Smooth muscle cell (in vitro differentiated cells): Measurements from ENCODE around the gene ERVFRD-1. TPM values are rescaled to one million over a fixed set of nuclear protein-coding genes. Genes with fewer than 3 reads are reported as not detected.
"Not testable (repeated sequence)": the region's sequence is repeated elsewhere in the genome, so short reads cannot be mapped to it uniquely, and the experiment has no call there.

Experiments used
- DNase-seq: peaks from one replicate; lab custom pipeline; 2025; ENCODE audit not compliant: unreplicated experiment; lab: John Stamatoyannopoulos, UW
- H2AFZ ChIP-seq: fragments of 200-600 bp; sonication (generic); 2 replicates; pipeline ENCODE4 v1.6.0; 2016; ENCODE audit warnings: antibody characterized with exemption, low read depth, mild to moderate bottlenecking
- H3F3A ChIP-seq: fragments of 200-600 bp; sonication (generic); 2 replicates; pipeline ENCODE4 v1.6.0; 2017; ENCODE audit warnings: antibody characterized with exemption, low read depth
- H3K27ac ChIP-seq: fragments of 200-600 bp; sonication (generic); 2 replicates; pipeline ENCODE4 v1.5.1; 2016; ENCODE audit warnings: low read depth, mild to moderate bottlenecking
- H3K27me3 ChIP-seq: fragments of 200-600 bp; sonication (generic); 2 replicates; pipeline ENCODE4 v1.6.1; 2016; ENCODE audit warnings: low read depth, mild to moderate bottlenecking
- H3K36me3 ChIP-seq: fragments of 200-600 bp; sonication (generic); 2 replicates; pipeline ENCODE4 v1.5.1; 2016; ENCODE audit warnings: low read depth
- H3K4me1 ChIP-seq: fragments of 200-600 bp; sonication (generic); 2 replicates; pipeline ENCODE4 v1.5.1; 2016; ENCODE audit warnings: low read depth
- H3K4me2 ChIP-seq: fragments of 200-600 bp; sonication (generic); 2 replicates; pipeline ENCODE4 v1.6.0; 2016; ENCODE audit warnings: mild to moderate bottlenecking
- H3K4me3 ChIP-seq: fragments of 200-600 bp; sonication (generic); 2 replicates; pipeline ENCODE4 v1.5.1; 2016; ENCODE audit warnings: mild to moderate bottlenecking
- H3K79me2 ChIP-seq: fragments of 200-600 bp; sonication (generic); 2 replicates; pipeline ENCODE4 v1.6.0; 2016; ENCODE audit warnings: low read depth, mild to moderate bottlenecking
- H3K9ac ChIP-seq: fragments of 200-600 bp; sonication (generic); 2 replicates; pipeline ENCODE4 v1.6.0; 2016; ENCODE audit warnings: low read depth
- H3K9me3 ChIP-seq: fragments of 200-600 bp; sonication (generic); replicated peaks from 2 replicates; pipeline ENCODE4 v1.5.1; 2016; ENCODE audit warnings: low read depth
- H4K20me1 ChIP-seq: fragments of 200-600 bp; sonication (generic); 2 replicates; pipeline ENCODE4 v1.6.0; 2016; ENCODE audit warnings: low read depth
- CTCF ChIP-seq: fragments of 200-600 bp; sonication (generic); IDR thresholded peaks from 2 replicates; pipeline ENCODE4 v1.5.1; 2017; ENCODE audit warnings: borderline replicate concordance, mild to moderate bottlenecking, antibody characterized with exemption; ENCODE audit not compliant: insufficient read depth, poor library complexity, severe bottlenecking
- WGBS: methylation state at CpG from one replicate; pipeline ENCODE4 v1.1.7; 2016; ENCODE audit warnings: low lambda C conversion rate; 5-methylcytosine and 5-hydroxymethylcytosine counted together
- polyA plus RNA-seq: library from polyadenylated mRNA; unstranded; fragments of >200 nt; fragmentation: Nextera tagmentation; extraction: Ambion mirVana; gene quantifications from 2 replicates; pipeline ENCODE4 v1.2.1, GENCODE V29; 2016
- total RNA-seq: library from RNA; depleted of rRNA; stranded (reverse); fragments of >200 nt; gene quantifications from 2 replicates; pipeline ENCODE4 v1.2.3, GENCODE V29; 2014

The ERVFRD-1 gene
- total and polyA plus RNA-seq, 2 experiments from 2014 or later: 0.09 TPM; not detected in 1

- DNase-seq: no peak
- Histone ChIP-seq H3K36me3 (no peaks in the 10 kb centered on the region), H3F3A (peaks cover 4% of the 10 kb centered on the region), H3K27me3 (no peaks in the 10 kb centered on the region), H3K9ac (peak overlapping the region; percentile 89), H3K79me2 (peaks cover 35% of the 10 kb centered on the region), H2AFZ (peak overlapping the region; percentile 89), H3K4me2 (peak overlapping the region; percentile 91), H3K4me1 (peaks cover 12% of the 10 kb centered on the region), H3K9me3 (no peaks in the 10 kb centered on the region), H3K27ac (peak overlapping the region; percentile 82), H3K4me3 (peak overlapping the region; percentile 69), H4K20me1 (peaks cover 33% of the 10 kb centered on the region)
- 10% methylated on average over 10 of the region's 10 CpGs for WGBS
- TF ChIP-seq CTCF: no peak
These were observed 18.7 kb downstream of the ERVFRD-1 start for GRCh38 chr6:11092668-11093375.

- H3K4me2 ChIP-seq, H3K4me3 ChIP-seq, H3K27me3 ChIP-seq, H2AFZ ChIP-seq, H3K36me3 ChIP-seq, H3K9me3 ChIP-seq, H3K9ac ChIP-seq, H3F3A ChIP-seq, DNase-seq, H3K27ac ChIP-seq: not testable (repeated sequence)
- Histone ChIP-seq H3K4me1 (peaks cover 12% of the 10 kb centered on the region), H4K20me1 (peaks cover 16% of the 10 kb centered on the region), H3K79me2 (peaks cover 18% of the 10 kb centered on the region)
- 94% methylated on average over 5 of the region's 5 CpGs for WGBS
These were observed 20.4 kb downstream of the ERVFRD-1 start for GRCh38 chr6:11091141-11091540.

- no peak for TF ChIP-seq CTCF
- Histone ChIP-seq H3K9me3 (no peaks in the 10 kb centered on the region), H3K27me3 (no peaks in the 10 kb centered on the region), H3K4me2 (no peak overlapping the region), H3F3A (peaks cover 4% of the 10 kb centered on the region), H4K20me1 (peaks cover 2% of the 10 kb centered on the region), H3K9ac (no peak overlapping the region), H3K4me1 (no peaks in the 10 kb centered on the region), H2AFZ (no peak overlapping the region), H3K27ac (no peak overlapping the region), H3K79me2 (peaks cover 4% of the 10 kb centered on the region), H3K36me3 (no peaks in the 10 kb centered on the region), H3K4me3 (no peak overlapping the region)
- 83% methylated on average over 1 of the region's 1 CpG for WGBS
- no peak for DNase-seq
These were observed 21.8 kb downstream of the ERVFRD-1 start for GRCh38 chr6:11089695-11090094.

GRCh38 chr6:11087141-11087812 lies 24.2 kb downstream of the ERVFRD-1 start:
- DNase-seq, H3K4me1 ChIP-seq, H3K9ac ChIP-seq, H3K36me3 ChIP-seq, H3F3A ChIP-seq, H4K20me1 ChIP-seq, H3K4me3 ChIP-seq, H3K27me3 ChIP-seq, H3K4me2 ChIP-seq, H3K79me2 ChIP-seq, H3K9me3 ChIP-seq, H2AFZ ChIP-seq, H3K27ac ChIP-seq: not testable (repeated sequence)
- 97% methylated on average over 38 of the region's 47 CpGs for WGBS
